GM18499 (cell line): ENCODE measurements around the gene LINS1.
"Not testable (repeated sequence)": the region's sequence is repeated elsewhere in the genome, so short reads cannot be mapped to it uniquely, and the experiment has no call there.

Source experiments
- ATAC-seq: cut with Tn5 transposase; IDR thresholded peaks from one replicate; pipeline ENCODE4 v1.9.1; 2021; ENCODE audit warnings: moderate number of reproducible peaks; ENCODE audit not compliant: insufficient read depth, unreplicated experiment

The LINS1 gene

DNA sequence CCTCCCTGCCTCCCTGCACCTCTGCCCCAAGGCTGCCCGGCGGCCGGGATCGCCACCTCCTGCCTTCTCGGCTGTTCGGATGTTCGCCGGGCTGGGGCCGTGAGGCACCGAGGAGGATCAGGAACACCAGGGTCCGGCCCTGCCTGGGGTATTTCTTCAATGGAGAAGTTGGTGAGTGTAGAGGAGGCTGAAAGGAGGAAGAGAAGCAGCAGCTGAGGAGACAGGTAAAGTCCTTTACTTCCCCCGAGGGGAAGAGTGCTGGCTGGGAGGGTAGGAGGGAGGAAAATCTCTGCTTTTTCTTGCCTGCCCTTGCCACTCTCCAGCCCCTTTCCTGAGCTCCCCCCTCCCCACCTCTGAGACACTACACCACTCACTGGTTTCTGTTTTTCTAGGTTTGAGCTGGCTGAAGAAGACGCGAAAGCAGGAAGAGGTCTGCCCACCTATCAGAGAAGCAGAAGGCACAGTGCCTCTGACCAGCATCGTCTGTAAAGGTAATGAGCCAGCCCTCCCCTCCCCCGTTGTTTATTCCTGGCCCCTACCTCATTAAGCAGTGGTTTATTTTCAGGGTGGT is 924 bp upstream of the LINS1 start:
- ATAC-seq = peak; percentile 31

DNA sequence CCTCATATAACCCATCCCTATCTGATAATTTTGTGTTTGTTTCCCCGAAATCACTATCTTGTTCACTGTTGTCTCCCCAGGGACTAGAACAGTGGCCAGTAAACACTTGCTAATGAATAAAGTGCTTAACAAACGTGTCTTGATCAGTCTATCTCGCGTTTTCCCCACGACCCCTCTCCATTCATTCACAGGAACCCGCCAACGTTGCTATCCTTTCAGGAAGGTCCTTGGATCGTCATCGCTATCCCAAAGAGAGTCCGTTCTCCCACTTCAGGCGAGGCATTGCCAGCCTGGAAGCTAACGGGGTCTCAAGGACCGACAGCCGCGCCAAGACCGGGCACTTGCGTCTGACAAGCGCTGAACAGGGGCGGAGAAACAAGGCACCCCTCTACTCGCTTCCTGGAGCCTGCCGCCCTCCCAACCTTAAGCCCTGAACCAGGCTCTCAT is 344 bp downstream of the LINS1 start:
- peak; percentile 0 for ATAC-seq

DNA sequence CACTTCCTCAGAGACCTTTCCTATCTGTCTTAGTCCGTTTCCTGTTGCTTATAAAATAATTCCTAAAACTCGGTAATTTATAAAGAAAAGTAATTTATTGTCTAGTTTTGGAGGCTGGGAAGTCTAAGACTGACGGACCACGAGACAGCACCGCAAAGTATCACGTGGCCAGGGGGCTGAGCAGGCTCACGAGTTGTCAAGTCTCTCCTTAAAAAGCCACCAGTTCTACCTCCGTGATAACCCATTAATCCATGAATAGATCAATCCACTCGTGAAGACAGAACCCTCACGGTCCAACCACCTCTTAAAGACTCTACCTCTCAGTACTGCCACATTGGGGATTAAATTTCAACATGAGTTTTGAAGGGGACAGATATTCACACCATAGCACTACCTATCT is 821 bp downstream of the LINS1 start:
- ATAC-seq = no peak

DNA sequence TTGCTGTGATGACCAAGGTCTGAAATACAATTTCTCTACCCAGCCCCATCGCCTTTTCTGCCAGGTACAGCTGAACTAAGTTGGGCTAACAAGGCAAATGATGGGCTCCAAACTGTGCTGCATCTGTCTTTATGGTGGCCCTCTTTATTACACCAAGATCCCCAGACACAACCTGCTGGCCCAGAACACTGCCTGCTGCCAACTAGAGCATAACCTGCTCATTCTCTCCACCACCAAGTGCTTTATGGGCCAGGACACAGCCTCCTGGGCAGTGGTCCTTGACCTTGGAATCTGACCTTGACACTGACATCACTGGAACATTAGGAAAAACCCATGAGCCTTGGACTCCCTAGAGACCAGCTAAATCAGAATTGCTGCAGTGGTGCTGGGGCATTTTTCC is 3.3 kb downstream of the LINS1 start:
- no peak for ATAC-seq

DNA sequence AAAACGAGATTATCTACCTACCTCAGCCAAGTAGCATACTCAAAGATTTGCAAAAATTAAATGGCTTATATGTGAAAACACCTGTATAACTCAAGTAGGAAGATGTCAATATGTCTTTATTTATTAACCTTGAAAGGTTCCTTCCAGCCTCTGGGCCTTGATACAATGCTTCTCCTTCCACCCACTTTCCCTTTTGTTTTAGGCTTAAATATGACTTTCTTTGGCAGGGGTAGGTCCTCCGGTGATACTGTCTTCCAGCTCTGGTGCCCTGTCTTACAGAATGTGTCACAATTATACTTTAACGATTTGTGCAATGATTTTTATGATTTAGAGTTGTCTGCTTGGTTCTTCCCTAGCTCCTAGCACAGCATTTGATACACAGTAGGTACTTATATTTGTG is 4.1 kb downstream of the LINS1 start:
- no peak for ATAC-seq

DNA sequence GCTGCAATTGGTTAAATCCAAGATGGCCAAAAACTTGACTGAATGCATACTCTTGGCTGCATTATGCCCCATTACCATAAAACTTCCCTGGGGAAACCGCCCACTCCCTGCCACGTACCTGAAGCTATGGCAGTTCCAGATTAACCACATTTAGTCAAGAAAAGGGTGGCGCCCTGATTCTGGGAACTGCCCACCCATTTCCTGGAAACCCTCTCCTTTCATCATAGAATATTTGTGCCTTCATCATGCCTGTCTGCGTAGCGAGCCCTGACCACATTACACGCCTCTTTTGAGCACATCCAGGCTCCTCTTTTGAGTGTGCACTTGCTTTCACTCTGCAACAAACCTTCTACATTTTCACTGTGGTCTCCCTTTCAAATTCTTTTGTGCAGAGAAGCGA is 5.2 kb downstream of the LINS1 start:
- peak; percentile 81 for ATAC-seq

DNA sequence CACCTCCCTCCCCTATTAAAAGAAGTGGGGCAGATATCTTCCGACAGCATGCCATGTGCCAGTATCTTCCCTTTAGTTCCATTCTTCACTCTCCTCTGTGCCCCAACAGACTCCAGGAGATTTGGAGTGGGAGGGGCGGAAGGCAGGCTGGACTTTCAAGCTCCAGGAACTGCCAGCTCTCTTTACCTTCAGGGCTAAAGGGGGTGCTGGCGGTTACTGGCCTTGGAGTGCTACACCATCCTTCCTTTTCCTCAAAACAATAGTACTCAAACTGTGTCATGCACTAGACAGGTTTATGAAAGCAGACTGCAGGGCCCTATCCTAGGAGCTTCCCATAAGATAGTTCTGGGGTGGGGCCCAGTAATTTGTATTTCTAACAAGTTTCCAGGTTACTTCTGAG is 6.0 kb downstream of the LINS1 start:
- no peak for ATAC-seq

DNA sequence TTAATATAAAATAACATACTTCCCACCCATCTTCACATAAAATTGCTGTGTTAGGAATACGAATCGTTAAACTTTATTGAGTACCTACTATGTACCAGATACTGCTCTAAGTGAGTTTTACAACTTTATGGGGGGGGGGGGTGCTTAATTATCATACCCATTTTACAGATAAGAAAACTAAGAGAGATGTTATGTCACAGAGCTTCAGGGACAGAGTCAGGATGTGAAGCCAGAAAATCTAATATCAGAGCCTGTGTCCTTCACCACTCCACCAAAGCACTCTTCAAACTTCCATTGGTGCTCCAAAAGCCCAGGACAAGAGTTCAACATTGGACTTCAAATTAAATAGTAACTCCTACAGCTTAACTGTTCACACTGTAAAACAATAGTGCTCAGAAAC is 8.6 kb downstream of the LINS1 start:
- ATAC-seq = no peak

DNA sequence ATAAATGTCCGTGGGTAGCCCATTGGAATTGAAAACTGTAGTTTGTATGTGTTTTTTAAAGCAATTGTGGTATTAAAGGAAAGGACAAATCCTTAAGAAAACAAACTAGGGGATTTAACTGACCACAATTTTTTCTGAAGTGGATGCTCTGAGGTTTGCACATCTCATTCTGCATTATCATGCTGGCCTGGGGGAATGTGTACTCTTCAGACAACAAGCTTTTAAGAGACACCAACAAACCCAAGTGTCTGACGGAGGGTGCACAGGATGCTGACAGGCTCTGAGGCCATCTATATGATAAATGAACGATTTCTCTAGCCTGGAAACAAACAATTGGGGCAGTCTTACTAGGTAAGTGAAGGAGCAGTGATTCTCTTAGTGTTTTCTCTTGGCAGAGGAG is 9.1 kb downstream of the LINS1 start:
- ATAC-seq = no peak

DNA sequence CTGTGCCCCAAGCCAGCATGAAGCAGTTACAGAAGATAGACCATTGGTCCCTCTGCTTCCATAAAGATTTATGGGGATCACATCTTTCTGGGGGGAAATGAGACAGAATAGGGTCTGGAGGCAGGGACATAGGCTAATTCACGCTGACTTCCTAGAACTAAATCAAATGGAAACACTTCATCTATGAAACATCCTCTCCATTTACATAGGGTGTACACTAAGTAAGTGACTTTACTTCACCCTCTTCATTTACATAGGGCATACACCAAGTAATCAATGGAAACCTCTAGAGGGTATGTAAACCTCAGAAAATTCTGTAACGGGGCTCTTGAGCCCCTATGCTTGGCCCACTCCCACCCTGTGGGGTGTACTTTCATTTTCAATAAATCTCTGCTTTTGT is 10.1 kb downstream of the LINS1 start:
- ATAC-seq = no peak

DNA sequence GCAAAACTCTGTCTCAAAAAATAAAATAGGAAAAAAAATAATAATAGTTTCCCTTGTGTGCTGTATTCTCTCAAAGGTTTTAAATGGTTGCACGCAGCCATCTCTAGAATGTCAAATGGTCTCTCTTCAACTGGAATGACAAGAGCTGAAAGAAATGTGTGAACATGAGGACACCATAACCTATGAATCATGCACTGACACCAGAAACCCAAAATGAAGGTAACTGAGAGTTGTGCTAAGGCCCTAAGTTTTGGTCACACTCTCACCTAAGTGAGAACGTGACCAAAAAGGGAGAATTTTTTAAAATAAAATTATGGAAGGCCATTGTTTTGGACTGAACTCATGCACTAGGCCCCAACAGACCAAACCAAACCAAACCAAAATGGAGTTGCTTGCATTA is 10.8 kb downstream of the LINS1 start:
- ATAC-seq = not testable (repeated sequence)

DNA sequence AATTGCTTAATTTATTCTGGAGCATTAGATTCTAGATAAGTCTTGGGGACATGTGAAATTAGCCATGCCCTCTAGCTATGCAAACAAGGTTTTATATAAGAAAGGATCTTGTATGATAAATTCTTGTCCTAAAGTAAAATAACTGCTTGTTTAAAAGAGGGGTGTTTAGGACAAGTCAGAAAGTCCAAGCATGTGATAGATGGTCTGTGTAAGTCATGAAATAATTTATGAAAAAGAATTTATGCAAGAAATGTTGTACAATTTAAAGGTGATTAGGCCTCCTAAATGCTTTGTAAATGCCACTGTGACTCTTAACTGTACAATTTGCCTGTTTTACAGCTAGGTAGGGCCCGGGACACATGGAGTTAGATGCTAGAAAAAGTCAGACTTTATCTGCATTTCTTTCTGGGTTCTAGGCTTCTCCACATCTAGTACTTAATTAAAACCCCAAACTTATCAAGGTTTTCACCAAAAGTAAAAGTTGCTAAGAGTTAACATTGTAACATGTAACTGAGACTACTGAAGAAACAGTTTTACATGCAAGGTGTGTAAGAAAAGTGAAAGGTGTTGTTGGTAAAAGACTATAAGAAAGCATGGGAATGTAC is 13.2 kb downstream of the LINS1 start:
- ATAC-seq = no peak

DNA sequence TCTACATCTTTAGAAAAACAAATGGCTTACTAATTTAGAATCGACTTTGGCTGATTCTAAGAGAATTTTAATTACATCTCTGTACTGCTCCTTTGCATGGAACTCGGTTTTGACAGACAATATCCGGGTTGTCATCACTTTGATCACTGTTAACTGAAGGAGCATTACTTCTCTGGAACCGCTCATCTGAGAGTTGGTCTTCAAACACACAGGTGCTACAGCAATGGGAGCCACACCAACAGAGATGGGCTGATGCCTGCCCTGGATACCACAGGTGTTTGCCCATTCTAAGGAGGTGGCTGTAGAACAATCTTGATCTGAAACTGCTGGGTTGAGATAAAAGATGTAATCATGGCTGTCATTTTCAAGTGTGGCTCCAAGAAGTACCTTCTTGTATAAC is 21.6 kb downstream of the LINS1 start:
- no peak for ATAC-seq

DNA sequence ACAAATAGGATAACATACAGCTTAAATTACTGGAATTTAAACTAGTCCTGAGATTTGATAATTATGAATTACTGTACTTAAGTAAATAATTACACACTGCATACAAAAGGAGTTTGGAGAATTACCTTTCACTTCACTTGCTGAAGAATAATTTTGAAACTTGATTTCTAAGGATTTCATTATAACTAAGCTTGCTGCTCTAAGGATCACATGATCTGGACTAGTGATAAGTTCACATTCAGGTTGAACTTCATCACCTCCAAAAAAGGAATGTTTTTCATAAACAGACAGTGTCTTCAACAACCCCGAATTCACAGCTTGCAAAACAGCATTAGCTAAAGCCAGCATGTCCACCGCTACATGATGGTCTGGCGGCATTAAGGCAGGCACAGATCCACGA is 28.5 kb downstream of the LINS1 start:
- ATAC-seq = no peak

DNA sequence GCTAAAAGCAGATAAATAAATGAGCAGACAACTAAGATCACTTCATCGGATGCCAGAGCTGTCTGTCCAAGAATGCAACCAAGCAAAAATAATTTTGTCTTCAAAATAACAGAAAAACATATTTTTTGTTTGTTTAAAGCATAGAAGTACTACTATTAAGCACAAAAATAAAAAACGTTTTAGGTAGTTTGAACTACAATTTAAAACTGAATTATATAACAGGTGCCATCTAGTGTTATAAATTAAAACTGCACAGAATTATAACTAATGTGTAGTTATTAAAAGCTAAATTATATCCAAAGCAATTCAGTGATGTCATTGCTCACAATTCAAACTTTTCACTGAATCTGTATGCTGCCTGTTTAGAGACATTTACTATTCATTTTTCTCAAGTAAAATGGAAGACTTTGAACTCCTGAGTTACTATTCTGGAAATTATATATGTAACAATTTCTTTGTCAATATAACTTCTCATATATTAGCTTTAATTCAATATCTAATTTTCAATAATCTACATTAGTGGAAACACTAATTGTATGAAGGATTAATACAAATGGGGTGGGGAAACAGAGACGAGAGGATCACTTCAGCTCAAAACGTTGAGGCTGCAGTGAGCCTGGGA is 29.5 kb downstream of the LINS1 start:
- no peak for ATAC-seq

DNA sequence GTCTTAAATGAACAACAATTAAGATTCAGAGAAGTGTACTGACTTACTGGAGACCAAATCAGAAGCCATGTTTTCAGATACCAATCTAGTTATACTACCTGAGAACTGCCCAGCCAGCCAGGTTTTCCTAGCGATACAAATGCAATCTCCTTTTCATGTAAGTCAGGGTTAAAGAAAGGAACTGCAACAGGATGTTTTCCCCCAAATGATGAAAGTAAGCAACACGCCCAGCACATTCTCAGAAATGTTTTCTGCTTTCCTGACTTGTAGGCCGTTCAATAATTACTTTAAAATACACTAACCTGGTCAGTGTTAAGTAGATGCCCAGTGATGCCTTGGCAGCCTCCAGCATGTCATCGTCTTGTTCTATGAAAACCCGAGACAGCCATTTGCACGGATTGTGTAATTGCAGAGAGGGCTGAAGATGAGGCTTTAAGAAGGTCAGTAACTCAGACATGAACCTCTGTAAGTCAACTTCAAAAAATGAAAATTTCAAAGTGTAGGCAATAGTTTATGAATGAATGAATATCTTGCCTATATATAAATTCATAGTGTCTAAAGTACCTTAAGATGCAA is 30.3 kb downstream of the LINS1 start:
- no peak for ATAC-seq

DNA sequence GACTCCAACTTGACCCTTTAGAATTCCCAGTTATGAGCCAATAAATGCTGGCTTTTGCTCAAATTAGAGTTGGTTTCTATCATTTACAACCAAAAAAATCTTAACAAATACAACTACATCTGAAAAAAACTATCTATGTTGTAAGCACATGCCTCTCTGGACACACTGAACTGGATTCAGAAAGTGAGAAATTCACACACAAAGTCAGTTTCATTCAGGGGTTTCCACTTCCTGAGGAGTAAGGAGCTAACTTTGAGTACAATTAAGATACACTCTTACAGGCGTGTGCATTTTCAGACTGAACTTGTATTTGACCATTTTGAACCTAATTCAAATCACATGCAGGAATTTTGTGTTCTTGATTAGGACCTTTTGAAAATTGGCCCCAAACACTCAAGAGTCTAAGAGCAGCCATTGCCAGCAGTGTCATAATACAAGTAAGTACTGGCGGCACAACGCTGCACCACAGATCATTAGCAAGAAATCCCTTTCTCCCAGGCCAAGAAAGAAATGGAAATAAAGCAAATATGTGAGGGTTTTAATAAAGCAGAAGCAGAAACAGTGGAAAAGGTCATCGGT is 31.2 kb downstream of the LINS1 start:
- peak; percentile 63 for ATAC-seq

DNA sequence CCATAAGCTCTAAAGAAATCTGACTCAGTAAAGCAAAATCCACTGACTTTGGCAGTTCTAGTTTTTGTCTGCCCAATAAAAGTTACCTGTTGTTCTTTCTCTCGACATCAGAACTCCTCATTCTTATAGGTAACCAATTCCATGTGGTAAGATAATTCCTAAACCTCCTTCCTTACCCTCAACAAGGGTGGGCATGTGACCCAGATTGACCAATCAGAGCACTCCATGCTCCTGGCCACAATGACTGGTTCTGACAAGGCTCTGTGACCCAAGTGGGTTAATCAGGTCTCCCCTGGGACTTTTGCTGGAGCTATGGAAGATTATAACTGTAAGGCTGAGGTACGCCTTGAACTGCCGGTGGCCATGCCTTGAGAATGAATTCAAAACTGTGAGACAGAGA is 31.7 kb downstream of the LINS1 start:
- no peak for ATAC-seq

DNA sequence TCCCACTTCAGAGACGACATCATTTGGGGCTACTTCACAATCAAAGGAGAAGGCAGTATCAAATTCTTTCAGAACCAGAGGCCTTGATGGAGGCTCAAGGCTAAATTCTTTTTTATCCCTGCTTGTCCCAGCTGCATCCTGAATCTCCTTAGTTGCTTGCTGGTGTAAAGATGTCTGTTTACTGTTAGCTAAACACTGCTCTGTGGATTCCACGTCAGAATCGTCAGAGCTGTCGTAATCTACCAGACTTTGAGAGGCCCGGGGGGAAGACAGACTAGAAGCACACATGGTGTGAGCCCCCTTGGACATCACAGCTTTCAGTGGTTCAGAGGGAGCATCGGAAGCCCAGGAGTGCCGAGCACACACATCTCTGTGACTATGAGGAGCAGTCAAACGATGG is 32.6 kb downstream of the LINS1 start:
- no peak for ATAC-seq

DNA sequence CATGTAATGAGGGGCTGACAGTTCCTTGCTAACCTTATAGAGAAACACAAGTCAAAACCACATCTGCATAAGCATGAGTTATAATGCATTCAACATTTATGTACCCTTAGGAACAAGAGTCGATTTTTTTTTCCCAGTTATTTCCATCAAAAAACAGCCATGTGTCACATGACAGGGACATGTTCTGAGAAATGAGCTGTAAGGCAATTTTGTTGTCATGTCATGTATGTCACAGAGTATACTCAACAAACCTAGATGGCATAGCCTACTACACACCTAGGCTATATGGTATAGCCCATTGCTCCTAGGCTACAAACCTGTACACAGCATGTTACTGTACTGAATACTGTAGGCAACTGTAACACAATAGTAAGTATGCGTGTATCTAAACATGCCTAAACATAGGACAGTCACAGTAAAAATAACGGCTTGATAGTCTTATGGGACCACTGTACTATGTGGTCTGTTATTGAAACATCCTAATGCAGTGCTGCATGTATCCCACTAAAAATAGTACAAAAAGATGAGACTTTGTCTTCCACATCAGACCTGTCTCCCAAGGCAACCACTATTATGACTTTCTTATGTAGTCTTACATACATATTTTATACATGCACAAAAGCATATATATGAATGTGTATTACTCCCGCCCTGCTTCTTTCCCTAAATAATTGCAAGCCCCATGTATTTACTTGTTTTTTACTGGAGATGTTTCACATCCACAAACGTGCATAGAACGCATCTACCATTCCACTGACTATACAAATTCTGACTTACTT is 34.9 kb downstream of the LINS1 start:
- no peak for ATAC-seq

DNA sequence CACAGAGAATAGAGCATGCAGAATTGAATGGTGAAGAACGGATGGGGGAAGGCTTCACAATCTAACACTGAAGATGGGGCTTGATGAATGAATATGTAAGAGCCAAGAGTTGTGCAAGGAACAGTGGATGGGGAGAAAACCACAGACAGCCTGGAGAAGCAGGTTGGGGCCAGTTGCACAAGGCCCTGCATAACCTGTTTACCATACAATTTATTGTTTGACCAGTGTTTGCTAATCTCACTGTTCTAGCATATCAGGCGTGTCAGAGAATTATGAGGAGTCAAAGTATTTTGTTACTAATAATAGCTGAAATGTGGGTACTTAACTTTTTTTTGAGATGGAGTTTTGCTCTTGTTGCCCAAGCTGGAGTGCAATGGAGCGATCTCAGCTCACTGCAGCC is 36.4 kb downstream of the LINS1 start:
- ATAC-seq = no peak
